ENCODE results near the gene RHD.
"Not testable (repeated sequence)": the region's sequence is repeated elsewhere in the genome, so short reads cannot be mapped to it uniquely, and the experiment has no call there.

The RHD gene

GRCh38 chr1:25272238-25272637 lies at the start of gene RHD:
Gene RHD, plus strand, starts transcription at chr1:25272509. Its CDS starts 39 bp downstream, at chr1:25272548.
- DNase-seq, result not testable (repeated sequence)

DNA sequence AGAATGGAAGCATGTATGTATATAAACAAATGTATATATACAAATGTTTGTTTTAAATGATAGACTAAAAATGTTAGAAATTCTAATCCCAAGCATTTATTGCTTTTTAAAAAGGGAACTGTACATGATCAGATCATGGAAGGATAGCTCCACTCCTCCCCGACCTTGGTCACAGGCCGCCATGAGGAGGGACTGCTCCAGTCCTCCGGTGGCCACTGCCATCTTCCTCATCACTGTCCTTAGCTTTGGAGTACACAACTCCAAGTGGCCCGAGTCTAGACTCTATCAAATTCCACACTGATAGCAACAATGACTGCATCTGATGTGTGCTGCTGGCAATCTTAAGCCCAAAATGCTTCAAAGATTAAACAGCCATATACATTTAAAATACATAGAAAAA lies 49.7 kb upstream of the RHD start:
- DNase-seq, result no peak

DNA sequence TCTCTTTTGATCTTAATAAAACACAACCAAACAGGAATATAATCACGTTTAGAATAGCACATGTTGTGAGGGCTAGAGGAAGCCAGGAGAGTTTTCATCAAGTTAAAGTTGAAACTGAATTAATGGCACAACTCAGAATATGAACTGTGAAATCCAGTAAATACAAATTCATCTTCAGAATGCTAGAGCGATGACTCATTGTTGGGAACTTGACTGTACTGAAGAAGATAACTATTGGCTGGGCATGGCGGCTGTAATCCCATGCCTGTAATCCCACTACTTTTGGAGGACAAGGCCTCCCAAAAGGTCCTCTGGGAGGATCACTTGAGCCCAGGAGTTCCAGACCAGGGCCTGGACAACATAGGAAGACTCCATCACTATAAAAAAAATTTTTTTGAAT lies 48.8 kb upstream of the RHD start:
- DNase-seq, result no peak

GRCh38 chr1:25232027-25232865 lies 40.1 kb upstream of the RHD start, which contains the start of gene SYF2:
Gene SYF2, minus strand, starts transcription at chr1:25232502. Its CDS starts 35 bp downstream, at chr1:25232467.
- peak; percentile 93 to 94 for DNase-seq

DNA sequence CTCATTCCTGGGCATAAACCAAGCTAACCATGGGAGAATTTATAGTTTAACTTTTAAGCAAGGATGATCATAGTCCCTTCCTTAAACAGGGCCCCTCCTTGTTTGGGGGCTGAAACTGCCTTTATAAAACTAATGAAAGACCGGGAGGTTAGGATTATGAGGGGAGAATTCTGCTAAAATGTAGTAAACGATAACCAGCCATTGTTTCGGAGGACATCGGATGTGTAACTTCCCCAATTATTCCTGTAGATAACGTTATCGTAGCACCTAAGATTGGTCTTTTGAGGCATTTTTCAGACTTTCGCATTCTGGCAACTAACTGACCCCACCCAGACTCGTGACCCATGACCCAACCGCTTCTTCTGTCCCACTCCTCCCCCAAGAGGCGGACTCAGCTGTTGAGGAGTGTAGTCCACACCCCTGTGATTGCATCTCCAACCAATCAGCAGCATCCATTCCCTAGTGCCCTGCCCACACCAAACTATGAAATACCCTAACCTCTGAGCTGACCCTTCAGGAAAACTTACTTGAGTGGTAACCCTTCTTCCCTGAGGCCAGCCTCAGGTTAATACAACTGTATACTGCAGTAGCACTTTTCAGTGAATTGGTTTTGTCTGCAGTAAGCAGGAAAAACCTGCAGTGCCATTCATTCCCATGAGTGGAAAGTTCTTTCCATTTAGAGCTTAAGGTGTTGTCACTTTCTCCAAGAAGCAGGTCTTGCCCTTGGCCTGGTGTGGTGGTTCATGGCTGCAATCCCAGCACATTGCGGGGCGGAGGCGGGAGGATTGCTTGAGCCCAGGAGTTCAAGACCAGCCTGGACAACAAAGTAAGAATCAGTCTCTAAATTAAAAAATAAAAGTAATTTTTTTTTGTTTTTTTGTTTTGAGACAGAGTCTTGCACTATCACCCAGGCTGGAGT lies 39.2 kb upstream of the RHD start:
- DNase-seq, result peak; percentile 17 to 74

GRCh38 chr1:25235411-25235810 lies 36.9 kb upstream of the RHD start:
- DNase-seq, result not testable (repeated sequence)

GRCh38 chr1:25236261-25236660 lies 36.0 kb upstream of the RHD start:
- DNase-seq, result not testable (repeated sequence)

DNA sequence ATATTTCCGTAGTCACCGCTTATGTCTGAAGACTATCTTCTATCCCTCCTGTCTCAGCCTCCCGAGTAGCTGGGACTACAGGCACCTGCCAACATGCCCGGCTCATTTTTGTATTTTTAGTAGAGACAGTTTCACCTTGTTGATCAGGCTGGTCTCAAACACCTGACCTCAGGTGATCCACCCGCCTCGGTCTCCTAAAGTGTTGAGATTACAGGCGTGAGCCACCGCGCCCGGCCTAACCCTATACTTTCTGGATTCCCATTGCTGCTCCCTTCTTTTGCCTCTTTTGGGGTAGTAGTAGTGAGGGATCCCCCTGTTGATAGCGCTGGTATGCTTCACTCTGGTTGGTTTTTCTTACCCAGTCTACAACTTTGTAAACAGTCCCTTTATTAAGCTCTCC lies 34.3 kb upstream of the RHD start:
- DNase-seq, result no peak

- DNase-seq, result peak; percentile 90 to 92
Measured at GRCh38 chr1:25239681-25240541, 32.4 kb upstream of the RHD start.

GRCh38 chr1:25243907-25244306 lies 28.4 kb upstream of the RHD start:
- no peak for DNase-seq

DNA sequence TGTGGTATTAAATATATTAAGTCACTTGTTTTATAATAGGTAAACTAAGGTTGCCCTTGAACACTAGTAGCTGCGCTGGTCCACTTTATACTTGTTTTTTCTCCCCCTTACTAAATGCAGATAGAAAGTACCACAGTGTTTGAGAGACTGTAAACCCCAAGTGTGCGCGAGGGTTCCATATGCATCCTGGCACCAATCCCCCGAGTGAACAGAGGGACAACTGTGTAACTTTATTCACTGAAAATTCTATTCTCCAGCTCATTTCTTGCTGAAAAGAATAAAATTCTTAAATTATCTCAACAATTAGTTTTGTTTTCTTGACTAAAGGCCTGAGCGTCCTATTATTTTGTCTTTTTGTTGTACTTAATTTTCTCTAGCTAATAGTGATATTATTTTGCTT lies 26.9 kb upstream of the RHD start:
- no peak for DNase-seq

DNA sequence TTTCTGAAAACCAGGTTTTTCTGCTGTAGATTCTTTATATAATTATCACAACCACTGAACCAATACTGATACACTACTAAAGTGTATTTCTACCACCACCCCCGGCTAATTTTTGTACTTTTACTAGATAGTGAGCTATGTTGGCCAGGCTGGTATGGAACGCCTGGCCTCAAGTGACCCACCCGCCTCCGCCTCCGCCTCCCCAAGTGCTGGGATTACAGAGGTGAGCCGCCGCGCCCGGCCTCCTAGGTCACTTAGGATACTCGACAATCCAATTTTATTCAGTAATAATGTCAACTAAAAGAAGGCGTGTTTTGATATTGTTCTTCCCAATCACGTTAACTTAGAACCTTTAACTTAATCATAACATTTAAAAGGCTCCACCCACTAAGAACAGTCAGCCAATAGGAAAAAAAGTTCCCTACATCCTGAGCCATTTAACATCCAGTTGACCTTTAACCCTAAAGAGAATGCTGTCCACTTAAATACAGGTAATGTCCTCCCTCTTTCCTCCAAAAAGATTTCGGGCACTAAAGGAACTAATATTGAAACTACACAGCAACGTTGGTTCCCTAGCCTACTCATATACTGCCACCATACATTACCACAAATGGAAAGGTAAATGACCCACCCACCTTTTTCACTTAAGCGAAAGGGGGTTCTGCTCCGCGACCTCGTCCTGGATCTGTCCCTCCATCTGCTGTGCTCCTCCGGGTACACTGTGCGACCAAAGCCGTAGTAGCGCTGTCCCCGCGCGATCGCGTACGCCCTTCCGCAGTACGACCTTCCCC lies 26.3 kb upstream of the RHD start:
- DNase-seq, result no peak

GRCh38 chr1:25246600-25247023 lies 25.7 kb upstream of the RHD start:
- DNase-seq, result peak in 1 of 2 experiments; percentile 28

GRCh38 chr1:25247024-25247828 lies 25.1 kb upstream of the RHD start, which contains the start of gene RSRP1:
Gene RSRP1, minus strand, starts transcription at chr1:25247454. Its CDS starts 491 bp downstream, at chr1:25246963.
- peak; percentile 98 to 99 for DNase-seq

- peak in 1 of 2 experiments; percentile 91 for DNase-seq
Measured at GRCh38 chr1:25247829-25248754, 24.2 kb upstream of the RHD start.

GRCh38 chr1:25253911-25254310 lies 18.4 kb upstream of the RHD start:
- DNase-seq, result no peak

DNA sequence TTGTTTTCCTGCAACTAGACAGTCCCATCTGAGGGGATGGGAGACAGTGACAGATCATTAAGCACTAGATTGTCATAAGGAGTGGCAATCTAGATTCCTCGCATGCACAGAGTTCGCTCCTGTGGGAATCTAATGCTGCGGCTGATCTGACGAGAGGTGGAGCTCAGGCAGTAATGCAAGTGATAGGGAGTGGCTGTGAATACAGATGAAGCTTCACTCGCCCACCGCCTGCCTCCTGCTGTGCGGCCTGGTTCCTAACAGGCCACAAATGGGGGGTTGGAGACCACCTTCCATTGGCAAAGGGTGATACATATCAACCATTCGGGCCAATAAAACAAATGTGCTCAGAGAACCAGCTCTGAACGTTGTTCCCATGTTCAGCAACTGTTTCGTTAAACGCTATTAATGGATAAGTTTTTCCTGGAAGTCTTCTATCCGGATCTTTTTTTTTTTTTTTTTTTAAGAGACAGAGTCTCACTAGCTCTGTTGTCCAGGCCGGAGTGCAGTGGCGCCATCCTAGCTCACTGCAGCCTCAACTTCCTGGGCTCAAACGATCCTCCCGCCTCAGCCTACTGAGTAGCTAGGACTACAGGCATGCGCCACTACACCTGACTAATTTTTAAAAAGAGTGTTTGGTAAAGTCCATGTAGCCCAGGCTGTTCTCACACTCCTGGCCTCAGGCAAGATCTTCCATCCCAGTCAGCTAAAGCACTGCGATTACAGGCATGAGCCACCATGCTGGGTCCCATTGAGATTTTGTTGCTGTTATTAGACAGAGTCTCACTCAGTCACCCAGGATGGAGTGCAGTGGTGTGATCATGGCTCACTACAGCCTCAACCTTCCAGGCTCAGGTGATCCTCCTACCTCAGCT lies 16.4 kb upstream of the RHD start:
- no peak for DNase-seq

DNA sequence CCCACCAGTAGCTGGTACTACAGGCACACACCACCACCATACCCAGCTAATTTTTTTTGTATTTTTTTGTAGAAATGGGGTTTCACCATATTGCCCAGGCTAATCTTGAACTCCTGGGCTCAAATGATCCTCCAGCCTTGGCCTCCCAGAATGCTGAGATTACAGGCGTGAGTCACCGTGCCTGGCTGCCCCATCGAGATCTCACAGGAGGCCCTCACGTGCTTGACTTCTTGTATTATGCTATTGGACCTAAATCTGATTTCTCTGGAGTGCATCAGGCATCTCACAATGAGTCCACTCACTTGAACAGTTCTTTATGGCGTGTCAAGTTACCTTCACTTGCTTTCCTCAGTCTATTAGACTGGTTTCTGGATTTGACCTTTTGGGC lies 15.7 kb upstream of the RHD start:
- no peak for DNase-seq

DNA sequence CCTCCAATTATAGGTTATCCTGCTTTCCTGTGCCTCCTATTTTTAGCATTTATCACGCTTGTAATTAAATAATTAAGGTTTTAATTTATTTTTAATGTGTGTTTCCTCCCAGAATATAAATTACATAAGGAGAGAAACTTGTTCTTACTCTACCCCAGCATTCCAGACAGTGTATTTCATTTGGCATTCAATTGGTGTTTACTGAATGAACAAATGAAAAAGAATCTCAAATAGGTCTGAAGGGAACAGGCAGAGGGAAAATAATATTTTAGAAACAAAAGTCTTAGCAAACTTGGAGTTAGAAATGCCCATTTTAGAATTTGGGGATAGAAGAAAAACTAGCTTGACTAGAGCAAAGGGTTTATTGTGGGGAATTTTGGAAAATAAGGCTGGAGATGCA lies 15.1 kb upstream of the RHD start:
- DNase-seq, result no peak
